HL-60/S4 treated with phorbol 12-myristate 13-acetate at 8.2 ng/mL for 4 days and 3 days (cell line): ENCODE results near the gene RBM19.

Experiments
- in situ Hi-C: fragments of 300-500 bp; cut with MboI; formaldehyde crosslinking; loops from 2 replicates; pipeline ENCODE4 v1.15.0; 2022; ENCODE audit warnings: low sequenced_read_pairs

RBM19 gene

DNA sequence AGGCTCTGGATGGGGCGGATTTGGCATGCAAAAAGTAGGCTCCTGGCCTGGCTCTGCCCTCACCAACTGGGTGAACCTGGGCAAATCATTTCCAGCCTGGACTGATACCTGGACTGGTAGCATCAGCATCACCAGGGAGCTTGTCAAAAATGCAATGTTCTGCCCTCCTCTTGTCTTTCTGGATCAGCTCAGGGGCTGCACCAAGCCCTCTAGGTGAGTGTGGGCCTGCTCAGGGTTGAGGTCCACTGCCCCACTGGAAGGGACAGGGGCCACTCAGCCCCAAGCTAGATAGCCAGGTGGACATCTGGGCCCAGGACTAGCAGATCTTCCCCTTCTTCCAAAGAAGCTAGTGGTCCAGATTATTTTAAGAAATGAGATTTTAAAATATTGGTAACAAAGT is 99.6 kb downstream of the RBM19 start:
- in situ Hi-C loops = no loop called here

- in situ Hi-C loops = no loop called here
Measured at GRCh38 chr12:113863455-113863845, 102.7 kb downstream of the RBM19 start.

DNA sequence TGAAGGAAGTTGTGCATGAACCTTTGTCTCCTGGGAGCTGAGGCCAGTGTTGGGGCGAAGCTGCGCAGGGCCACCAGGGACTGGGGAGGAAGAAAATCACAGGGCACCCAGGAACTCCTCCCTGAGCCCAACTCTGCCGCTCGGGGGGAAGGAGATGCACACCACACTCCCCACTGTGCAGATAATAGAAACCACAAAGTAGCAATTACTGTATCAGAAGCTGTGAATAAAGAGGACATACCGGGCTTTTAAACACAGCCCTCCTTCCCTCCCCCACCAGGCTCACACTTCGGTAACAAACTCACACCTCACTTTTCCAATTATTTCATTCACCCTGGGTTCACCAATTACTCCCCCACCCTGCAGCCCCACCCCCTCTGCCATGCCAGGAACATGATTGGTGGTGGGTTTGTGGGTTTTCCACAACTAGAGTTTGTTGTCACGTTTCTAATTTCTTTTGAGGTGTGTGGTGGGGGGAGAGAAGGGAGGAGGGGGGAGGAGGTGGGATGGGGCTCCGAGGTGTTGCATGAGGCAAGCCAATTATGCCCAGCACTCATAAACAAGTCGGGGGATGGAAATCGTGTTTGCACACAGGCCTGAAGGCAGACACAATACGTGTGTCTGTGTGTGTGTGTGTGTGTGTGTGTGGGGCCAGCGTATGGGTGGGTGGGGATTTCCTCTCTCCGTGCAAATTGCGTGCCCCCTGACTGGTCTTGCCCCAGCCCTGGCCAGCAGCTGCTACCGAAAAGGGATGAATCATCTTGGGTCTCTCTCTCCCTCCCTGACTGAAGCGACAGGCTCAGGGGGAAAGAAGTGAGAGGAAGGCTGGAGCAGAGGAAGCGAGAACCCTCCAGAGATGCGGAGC is 103.3 kb downstream of the RBM19 start:
- in situ Hi-C loops = no loop called here

GRCh38 chr12:113861708-113862312 is 104.3 kb downstream of the RBM19 start:
- in situ Hi-C loops = no loop called here

GRCh38 chr12:113860950-113861349 is 105.2 kb downstream of the RBM19 start:
- in situ Hi-C loops = no loop called here

DNA sequence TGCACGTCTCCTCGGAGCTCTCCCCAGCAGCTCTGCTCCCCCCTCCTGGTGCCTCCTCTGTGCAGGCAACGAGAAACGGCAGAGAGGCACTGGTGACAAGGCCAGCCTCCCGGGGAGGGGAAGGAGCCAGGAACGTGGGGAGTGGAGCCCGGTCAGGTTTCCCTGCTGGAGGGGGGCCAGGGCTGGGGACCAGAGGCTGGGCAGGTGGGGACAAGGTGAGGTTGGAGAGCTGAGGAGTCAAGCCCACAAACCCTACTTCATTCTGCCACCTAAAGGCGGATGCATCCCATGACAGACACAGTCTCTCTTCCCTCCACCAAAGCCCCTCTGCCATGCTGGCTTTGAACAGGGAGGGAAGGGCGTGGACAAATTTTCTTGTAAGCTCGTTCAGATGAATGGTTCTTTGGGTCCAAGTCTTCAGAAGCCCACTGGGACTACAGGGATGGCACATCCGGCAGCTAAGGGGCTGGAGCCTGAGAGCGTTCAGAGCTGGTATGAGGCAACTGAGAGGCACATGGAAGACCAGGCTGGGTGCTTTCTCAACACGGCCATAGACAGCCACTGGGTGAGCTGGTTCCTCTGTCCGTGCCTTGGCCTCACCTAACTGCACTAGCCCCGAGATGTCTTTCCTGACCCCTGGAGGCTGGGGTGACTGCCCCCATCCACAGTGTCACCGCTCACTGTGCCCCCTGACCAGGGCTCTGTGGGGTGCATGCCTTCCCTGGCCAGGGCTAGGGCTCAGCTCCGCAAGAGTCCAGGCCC is 105.9 kb downstream of the RBM19 start:
- in situ Hi-C loops = no loop called here

DNA sequence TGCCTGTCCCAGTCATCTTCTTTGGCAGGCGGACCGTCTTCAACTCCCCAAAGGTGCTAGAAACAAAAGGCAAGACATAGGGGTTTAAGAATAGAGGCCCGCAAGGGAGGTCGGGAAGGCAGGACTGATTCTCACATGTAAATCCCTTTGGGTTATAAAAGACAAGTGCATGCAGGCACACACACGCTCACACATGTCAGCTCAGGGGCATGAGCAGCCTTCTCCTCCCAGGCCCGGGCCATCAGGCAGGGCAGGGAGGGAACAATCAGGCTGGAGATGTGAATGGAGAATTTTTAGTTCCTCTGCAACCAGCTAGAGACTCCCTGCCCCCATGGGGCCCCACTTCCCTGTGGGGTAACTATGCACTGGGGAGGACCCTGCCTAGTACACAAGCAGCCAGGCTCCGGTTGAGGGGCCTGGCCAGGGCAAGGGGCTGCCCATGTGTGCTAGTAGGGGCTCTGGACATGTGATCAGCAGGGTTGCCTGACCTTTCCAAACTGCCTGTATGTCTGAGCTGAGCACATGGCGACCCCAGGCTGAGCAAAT is 107.2 kb downstream of the RBM19 start:
- in situ Hi-C loops = no loop called here

- in situ Hi-C loops = no loop called here
Measured at GRCh38 chr12:113857371-113857770, 108.8 kb downstream of the RBM19 start.

- in situ Hi-C loops = no loop called here
Measured at GRCh38 chr12:113855998-113856397, 110.1 kb downstream of the RBM19 start.

GRCh38 chr12:113854385-113855142 is 111.6 kb downstream of the RBM19 start:
- in situ Hi-C loops = no loop called here

DNA sequence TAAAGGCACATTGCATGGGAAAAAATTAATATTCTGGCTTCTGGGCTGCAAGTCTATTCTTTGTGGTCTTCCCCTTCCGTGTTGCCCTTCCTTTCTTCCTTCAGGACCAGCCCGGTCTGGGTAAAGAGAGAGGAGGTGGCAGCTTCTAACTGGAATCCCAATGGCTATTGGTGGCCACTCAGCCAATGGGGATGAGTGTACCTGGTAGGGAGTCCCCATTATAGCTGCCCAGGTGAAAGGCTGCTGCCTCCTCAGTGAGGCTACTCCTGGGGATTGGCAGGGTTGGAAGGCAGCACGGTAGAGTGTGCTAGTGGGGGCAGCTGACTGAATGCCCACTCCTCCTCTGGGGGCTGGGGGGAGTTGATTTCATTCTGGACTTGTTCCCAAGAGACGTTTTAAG is 112.6 kb downstream of the RBM19 start:
- in situ Hi-C loops = no loop called here

- in situ Hi-C loops = no loop called here
Measured at GRCh38 chr12:113852695-113853490, 113.2 kb downstream of the RBM19 start.

DNA sequence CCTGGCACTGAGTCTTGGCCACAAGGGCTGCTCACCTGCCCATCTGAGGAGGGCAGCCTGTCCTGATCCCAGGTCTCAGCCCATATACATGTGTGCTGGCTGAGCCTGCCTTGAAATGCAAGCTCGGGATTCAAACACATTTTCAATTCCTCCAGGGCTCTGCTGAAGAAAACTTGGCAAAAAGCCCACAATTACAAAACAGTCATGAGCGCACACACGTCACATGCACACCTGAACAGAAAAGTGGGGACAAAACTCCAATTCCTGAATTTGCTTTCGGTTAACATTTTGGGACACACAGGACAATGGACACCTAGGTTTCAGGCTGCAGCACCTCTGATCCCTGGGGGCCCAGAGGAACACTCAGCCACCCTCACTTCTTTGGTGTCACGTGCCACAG is 113.9 kb downstream of the RBM19 start:
- in situ Hi-C loops = no loop called here

DNA sequence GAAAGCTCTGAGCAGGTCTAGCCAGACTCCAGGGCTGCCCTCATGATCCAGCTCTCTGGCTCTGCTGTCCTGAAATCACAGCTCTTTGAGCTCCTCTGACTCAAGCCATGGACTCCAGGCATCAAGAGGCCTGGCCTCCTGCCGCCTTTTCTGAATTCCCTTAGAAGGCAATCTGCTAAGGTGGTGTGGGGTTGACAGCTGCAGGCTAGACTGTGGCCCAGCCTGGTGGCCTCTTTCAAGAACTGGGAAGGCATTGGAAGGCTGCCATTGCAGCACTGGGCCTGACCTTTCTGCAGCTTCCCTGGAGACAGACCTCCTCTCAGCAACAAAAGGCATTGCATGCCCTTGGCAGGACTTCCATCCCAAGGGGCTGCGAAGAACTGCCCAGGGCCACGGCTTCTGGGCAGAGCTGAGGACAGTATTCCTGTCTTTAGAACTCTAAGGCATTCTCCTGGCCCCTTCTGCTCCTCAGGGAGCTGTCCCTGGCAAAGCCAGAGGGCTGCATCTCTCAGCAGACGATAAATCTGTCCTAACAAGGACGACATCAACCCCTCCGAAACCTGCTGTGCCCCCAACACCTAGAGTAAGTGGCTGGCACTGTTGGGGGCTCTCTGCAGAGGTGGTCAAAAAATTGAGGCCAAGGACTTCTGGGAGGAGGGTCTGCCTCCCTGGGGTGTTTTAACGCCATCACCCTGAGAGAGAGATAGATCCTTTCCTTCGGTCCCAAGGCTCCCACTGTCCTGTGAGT is 115.6 kb downstream of the RBM19 start:
- in situ Hi-C loops = no loop called here

DNA sequence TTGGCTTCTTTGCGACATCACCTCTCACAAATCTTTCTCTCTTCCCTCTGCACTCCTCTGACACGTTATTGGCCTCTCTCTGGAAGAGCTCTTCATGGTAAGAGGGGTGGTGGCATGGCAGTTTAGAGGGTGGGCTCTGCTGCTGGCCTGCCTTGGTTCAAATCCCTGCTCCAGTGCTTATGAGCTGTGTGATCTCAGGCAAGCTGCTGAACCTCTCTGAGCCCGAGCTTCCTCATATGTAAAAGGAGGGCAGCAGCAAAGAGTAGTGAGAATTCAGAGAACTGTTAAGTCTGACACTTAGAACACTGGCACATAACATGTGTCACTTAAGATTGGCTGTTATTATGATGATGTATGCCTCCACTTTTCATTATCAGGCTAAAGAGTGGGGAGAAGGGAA is 118.3 kb downstream of the RBM19 start:
- in situ Hi-C loops = no loop called here

DNA sequence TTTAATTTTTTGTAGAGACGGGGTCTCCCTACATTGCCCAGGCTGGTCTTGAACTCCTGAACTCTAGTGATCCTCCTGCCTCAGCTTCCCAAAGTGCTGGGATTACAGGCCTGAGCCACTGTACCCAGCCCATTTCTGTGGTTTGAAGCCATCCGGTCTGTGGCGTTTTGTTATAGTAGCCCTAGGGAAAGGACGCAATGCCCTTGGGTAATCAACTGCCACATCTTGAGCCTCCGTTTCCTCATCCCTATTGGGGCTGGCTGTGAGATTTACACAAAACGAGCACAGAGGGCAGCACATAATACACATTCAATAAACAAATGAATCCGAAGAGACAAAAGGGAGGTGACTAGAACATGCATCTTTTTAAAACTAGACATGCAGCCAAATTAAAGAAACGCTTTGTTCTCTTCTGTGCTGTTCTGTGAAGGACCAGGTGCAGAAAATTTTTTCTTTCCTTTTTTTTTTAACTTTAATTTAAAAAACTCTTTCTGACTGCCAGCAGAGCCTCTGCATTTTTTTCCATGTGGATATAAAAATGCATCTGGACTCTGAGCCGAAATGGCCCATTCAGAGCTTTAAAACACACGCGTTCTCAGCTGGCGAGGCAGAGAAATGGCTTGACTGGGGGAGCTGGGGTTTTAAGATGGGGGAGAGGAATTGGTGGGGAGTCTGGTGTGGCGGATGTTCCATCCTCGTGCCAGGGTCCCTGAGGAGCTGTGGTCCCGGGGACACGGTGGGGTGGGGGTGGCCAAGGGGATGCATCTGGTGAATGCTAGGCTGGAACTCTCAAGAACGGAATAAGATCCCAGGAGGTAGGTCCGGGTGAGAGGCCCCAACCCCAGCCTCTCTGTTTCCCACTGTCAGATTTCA is 119.0 kb downstream of the RBM19 start:
- in situ Hi-C loops = no loop called here

DNA sequence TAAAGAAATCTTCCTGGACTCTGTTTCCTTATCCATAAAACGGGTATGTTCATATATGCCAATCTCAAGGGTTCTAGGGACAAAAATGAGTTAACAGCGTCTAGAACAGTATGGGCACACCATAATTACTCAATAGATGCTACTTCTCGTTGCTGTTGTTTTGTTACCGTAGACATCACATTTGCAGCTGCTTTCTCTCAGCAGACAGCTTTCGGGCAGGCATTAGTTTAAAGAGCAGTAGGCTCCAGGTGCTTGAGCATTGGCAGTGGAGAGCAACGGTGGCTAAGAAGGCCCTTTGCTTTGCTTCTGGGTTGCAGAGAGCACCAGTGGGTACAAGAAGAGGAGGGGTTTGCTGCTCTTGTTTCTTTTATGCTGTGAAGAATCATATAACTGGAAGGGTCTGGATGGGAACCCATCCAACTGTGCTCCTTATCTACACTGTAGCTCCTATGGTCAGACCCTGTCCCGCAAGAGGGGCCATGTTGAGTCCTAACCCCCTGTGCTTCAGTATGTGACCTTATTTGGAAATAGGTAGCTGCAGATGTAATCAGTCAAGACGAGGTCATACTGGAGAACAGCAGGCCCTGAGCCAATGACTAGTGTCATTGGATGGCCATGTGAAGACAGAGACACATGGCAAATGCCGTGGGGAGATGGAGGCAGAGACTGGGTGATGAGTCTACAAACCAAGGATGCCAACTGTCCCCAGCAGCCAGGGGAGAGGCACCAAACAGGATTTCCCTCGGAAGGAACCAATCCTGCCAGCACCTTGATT is 120.0 kb downstream of the RBM19 start:
- in situ Hi-C loops = no loop called here
